RWPE1 (cell line): ENCODE measurements around the gene GJB1.
"Not testable (repeated sequence)": the region's sequence is repeated elsewhere in the genome, so short reads cannot be mapped to it uniquely, and the experiment has no call there.

Source experiments
- CTCF ChIA-PET: fragments of 350-600 bp; sonication (Branson Sonifier 250); formaldehyde crosslinking; extraction: SDS; loops from one replicate; lab custom pipeline; 2021; lab: Yijun Ruan, JAX
- POLR2A ChIA-PET: fragments of 400-600 bp; formaldehyde crosslinking; extraction: SDS; loops from one replicate; lab custom pipeline; 2020; ENCODE audit warnings: antibody characterized with exemption; ENCODE audit not compliant: low non-redundant PET; lab: Yijun Ruan, JAX
- DNase-seq: peaks from one replicate; pipeline ENCODE4 v3.0.0; 2012; ENCODE audit warnings: low spot score
- H3K27ac ChIP-seq: fragments of 450-650 bp; 2 replicates; pipeline ENCODE4 v1.5.1; 2017
- TF ChIP-seq, protein P1 (sequence below): fragments of 450-650 bp; conservative IDR thresholded peaks from 2 replicates; pipeline ENCODE4 v1.5.1; 2017; ENCODE audit warnings: low read depth, mild to moderate bottlenecking

The GJB1 gene

DNA sequence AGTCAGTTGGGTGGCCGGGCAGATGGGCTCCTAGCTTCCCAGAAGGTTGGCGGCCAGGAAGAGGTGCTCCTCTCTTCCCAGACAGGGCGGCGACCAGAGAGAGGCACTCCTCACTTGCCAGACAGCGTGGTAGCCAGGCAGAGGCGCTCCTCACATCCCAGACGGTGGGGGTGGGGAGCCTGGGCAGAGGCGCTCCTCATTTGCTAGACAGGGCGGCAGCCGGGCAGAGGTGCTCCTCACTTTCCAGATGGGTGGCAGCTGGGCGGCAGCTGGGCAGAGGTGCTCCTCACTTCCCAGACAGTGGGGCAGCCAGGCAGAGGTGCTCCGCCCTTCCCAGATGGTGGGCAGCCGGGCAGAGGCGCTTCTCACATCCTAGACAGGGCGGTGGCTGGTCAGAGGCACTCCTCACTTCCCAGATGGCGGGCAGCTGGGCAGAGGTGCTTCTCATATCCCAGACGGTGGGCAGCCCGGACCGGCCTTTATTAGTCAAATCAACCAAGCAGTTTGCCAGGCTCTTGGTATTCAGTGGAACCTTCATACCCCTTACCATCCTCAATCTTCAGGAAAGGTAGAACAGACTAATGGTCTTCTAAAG is 46.9 kb downstream of the GJB1 start:
- no peak for DNase-seq
- ChIA-PET CTCF (no interaction called here), POLR2A (no interaction called here)
- TF ChIP-seq, protein P1, sequence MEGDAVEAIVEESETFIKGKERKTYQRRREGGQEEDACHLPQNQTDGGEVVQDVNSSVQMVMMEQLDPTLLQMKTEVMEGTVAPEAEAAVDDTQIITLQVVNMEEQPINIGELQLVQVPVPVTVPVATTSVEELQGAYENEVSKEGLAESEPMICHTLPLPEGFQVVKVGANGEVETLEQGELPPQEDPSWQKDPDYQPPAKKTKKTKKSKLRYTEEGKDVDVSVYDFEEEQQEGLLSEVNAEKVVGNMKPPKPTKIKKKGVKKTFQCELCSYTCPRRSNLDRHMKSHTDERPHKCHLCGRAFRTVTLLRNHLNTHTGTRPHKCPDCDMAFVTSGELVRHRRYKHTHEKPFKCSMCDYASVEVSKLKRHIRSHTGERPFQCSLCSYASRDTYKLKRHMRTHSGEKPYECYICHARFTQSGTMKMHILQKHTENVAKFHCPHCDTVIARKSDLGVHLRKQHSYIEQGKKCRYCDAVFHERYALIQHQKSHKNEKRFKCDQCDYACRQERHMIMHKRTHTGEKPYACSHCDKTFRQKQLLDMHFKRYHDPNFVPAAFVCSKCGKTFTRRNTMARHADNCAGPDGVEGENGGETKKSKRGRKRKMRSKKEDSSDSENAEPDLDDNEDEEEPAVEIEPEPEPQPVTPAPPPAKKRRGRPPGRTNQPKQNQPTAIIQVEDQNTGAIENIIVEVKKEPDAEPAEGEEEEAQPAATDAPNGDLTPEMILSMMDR = no peak
- no peak overlapping the region for H3K27ac ChIP-seq

GRCh38 chrX:71272313-71272712 is 49.3 kb downstream of the GJB1 start:
- H3K27ac ChIP-seq, CTCF ChIA-PET, POLR2A ChIA-PET, DNase-seq: not testable (repeated sequence)
